ENCODE results near the gene CHD1.

CHD1 gene

GRCh38 chr5:98934546-98934945, 5.7 kb upstream of the CHD1 start:
- DNase-seq = no peak

- no peak for DNase-seq
These were observed 4.8 kb upstream of the CHD1 start for GRCh38 chr5:98933445-98934072.

GRCh38 chr5:98930972-98931762, 2.4 kb upstream of the CHD1 start:
- DNase-seq = no peak

- no peak for DNase-seq
These were observed 997 bp upstream of the CHD1 start for GRCh38 chr5:98929710-98930298.

- no peak for DNase-seq
These were observed 576 bp downstream of the CHD1 start for GRCh38 chr5:98927989-98928872.

- DNase-seq = no peak
These were observed 1.4 kb downstream of the CHD1 start for GRCh38 chr5:98927242-98927988.

GRCh38 chr5:98923966-98924365, 4.8 kb downstream of the CHD1 start:
- DNase-seq = no peak

- DNase-seq = no peak
These were observed 6.8 kb downstream of the CHD1 start for GRCh38 chr5:98921947-98922505.

GRCh38 chr5:98917433-98917832, 11.4 kb downstream of the CHD1 start:
- DNase-seq = no peak

GRCh38 chr5:98916540-98916939, 12.3 kb downstream of the CHD1 start:
- no peak for DNase-seq

GRCh38 chr5:98913911-98914310, 14.9 kb downstream of the CHD1 start:
- no peak for DNase-seq

GRCh38 chr5:98911280-98912040, 17.3 kb downstream of the CHD1 start:
- DNase-seq = no peak

GRCh38 chr5:98909363-98909762, 19.4 kb downstream of the CHD1 start:
- DNase-seq = no peak

- DNase-seq = no peak
These were observed 20.9 kb downstream of the CHD1 start for GRCh38 chr5:98907951-98908350.

GRCh38 chr5:98906756-98907355, 22.0 kb downstream of the CHD1 start:
- DNase-seq = no peak

- peak; percentile 8 for DNase-seq
These were observed 22.7 kb downstream of the CHD1 start for GRCh38 chr5:98905857-98906688.

GRCh38 chr5:98904780-98905179, 24.0 kb downstream of the CHD1 start:
- DNase-seq = no peak

- no peak for DNase-seq
These were observed 26.1 kb downstream of the CHD1 start for GRCh38 chr5:98902733-98903132.

GRCh38 chr5:98899456-98899855, 29.4 kb downstream of the CHD1 start:
- no peak for DNase-seq

GRCh38 chr5:98898743-98899142, 30.1 kb downstream of the CHD1 start:
- no peak for DNase-seq

Measured in NCI-H1694 (cell line).